ENCODE measurements around the gene NID1.
A peak's percentile ranks its signal among the peaks of the same experiment; 100 is the strongest.

The NID1 gene

DNA sequence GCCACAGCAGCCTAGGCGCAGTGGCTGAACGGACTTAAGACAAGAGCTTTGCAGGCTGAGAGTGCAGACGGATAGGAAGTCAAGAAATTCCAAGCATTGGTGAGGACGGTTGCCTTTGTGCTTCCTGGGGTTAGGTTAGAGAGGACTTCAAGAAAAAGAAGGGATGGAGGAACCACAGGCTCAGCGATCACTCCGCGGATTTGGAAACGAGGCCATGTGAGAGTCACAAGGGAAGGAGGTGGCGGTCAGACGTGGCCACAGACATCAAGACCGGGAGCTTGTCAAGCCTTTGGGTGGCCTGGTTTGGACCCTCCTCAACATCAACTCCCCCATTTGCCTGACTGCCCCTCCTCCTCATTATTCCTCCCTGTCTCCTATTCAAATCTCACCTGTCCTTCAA, 62.3 kb downstream of the NID1 start:
- Histone ChIP-seq H3K4me1 (ENCODE audit: insufficient read depth, insufficient read length) (peaks cover 8% of the 10 kb centered on the region), H3K27me3 (ENCODE audit: insufficient read depth, insufficient read length) (no peaks in the 10 kb centered on the region), H3K36me3 (ENCODE audit: insufficient read depth, insufficient read length, low read length) (peaks cover 11% of the 10 kb centered on the region), H3K9ac (ENCODE audit: insufficient read length, low read depth) (no peak overlapping the region), H3K4me3 (ENCODE audit: insufficient read length, low read depth) (no peak overlapping the region), H3K9me3 (ENCODE audit: insufficient read depth, low read length) (no peaks in the 10 kb centered on the region)
- DNase-seq (ENCODE audit: low read depth, low spot score): no peak
- no peak for TF ChIP-seq YY1 (IDR thresholded peaks at IDR 0.05; ENCODE audit: insufficient read depth, insufficient read length)
- TF ChIP-seq ZNF274 (IDR thresholded peaks at IDR 0.05; ENCODE audit: low read depth, low read length): no peak
- no peak for TF ChIP-seq SUZ12 (IDR thresholded peaks at IDR 0.05; ENCODE audit: extremely low read depth, insufficient read depth, insufficient read length)

DNA sequence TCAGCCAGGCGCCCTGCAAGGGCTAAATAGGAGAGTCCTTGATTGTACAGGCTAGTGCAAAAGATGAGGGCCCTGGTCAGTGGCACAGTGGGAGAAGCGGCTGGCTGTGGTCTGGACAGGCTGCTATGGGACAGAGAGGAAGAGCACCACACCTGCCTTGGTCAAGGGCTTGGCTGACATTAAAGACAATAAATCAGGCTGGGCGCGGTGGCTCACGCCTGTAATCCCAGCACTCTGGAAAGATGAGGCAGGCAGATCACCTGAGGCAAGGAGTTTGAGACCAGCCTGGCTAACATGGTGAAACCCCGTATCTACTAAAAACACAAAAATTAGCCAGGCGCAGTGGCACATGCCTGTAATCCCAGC, 62.9 kb downstream of the NID1 start:
- peaks cover 6% of the 10 kb centered on the region for H3K36me3 ChIP-seq (ENCODE audit: insufficient read depth, insufficient read length, low read length)
- H3K4me3 ChIP-seq (ENCODE audit: insufficient read length, low read depth): no peak overlapping the region
- DNase-seq (ENCODE audit: low read depth, low spot score): no peak
- no peaks in the 10 kb centered on the region for H3K9me3 ChIP-seq (ENCODE audit: insufficient read depth, low read length)
- no peak for TF ChIP-seq SUZ12 (IDR thresholded peaks at IDR 0.05; ENCODE audit: extremely low read depth, insufficient read depth, insufficient read length)
- TF ChIP-seq ZNF274 (IDR thresholded peaks at IDR 0.05; ENCODE audit: low read depth, low read length): no peak
- no peak for TF ChIP-seq YY1 (IDR thresholded peaks at IDR 0.05; ENCODE audit: insufficient read depth, insufficient read length)
- peaks cover 8% of the 10 kb centered on the region for H3K4me1 ChIP-seq (ENCODE audit: insufficient read depth, insufficient read length)
- H3K27me3 ChIP-seq (ENCODE audit: insufficient read depth, insufficient read length): no peaks in the 10 kb centered on the region
- H3K9ac ChIP-seq (ENCODE audit: insufficient read length, low read depth): peak overlapping the region; percentile 18

DNA sequence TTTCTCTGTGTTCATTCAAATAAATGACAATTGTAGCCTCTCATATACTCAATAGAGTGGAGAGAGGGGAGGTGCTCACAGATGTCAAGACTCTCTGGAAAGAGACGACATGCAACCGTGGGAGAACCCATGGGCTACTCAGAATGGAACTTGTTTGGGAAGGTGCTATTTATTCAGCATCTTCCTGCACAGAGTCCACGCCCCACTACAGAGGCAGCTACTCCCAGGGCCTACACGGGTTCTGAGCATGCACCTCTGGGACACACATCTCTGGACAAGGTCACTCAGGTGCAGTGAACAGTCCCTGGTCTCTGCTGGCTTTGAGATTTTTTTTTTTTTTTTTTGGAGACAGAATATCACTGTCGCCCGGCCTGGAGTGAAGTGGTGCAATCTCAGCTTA, 64.1 kb downstream of the NID1 start:
- Histone ChIP-seq H3K4me3 (ENCODE audit: insufficient read length, low read depth) (no peak overlapping the region), H3K36me3 (ENCODE audit: insufficient read depth, insufficient read length, low read length) (peaks cover 5% of the 10 kb centered on the region), H3K27me3 (ENCODE audit: insufficient read depth, insufficient read length) (no peaks in the 10 kb centered on the region), H3K9ac (ENCODE audit: insufficient read length, low read depth) (no peak overlapping the region), H3K9me3 (ENCODE audit: insufficient read depth, low read length) (no peaks in the 10 kb centered on the region), H3K4me1 (ENCODE audit: insufficient read depth, insufficient read length) (peaks cover 8% of the 10 kb centered on the region)
- TF ChIP-seq ZNF274 (IDR thresholded peaks at IDR 0.05; ENCODE audit: low read depth, low read length) (no peak), YY1 (IDR thresholded peaks at IDR 0.05; ENCODE audit: insufficient read depth, insufficient read length) (no peak), SUZ12 (IDR thresholded peaks at IDR 0.05; ENCODE audit: extremely low read depth, insufficient read depth, insufficient read length) (no peak)
- no peak for DNase-seq (ENCODE audit: low read depth, low spot score)

DNA sequence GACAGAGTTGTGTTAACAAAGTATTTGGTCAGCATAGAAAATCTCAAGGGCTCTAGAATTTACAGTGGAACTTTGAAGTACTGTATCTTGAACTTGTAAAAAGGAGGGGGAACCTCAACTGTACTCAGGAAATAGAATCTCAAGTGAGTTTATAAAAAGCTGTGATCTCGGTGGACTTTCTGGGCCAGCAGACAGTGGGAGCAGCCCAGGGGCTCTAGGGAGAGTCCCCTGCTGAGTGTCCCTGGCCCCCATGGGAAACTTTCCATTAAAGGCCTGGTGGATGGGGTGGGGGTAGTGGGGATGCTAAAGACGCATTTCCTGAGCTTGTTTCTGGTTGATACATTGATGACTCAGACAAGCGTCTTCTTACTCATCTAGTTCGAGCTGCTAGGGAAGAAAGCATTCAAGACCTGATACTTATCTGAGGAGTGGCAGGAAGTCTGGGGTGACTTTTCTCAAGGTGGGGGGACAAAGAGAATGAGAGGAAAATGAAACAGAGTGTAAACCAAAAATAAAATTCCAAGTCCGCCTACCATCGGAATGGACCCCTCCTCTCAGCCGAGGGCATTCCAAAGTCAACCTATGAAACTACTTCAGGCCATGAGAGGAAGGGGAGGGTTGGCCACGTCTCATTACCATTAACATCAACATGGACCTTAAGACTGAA, 65.5 kb downstream of the NID1 start:
- Histone ChIP-seq H3K36me3 (ENCODE audit: insufficient read depth, insufficient read length, low read length) (peaks cover 5% of the 10 kb centered on the region), H3K9me3 (ENCODE audit: insufficient read depth, low read length) (no peaks in the 10 kb centered on the region), H3K4me3 (ENCODE audit: insufficient read length, low read depth) (no peak overlapping the region), H3K9ac (ENCODE audit: insufficient read length, low read depth) (no peak overlapping the region), H3K27me3 (ENCODE audit: insufficient read depth, insufficient read length) (no peaks in the 10 kb centered on the region), H3K4me1 (ENCODE audit: insufficient read depth, insufficient read length) (peaks cover 8% of the 10 kb centered on the region)
- peak; percentile 16 for DNase-seq (ENCODE audit: low read depth, low spot score)
- TF ChIP-seq YY1 (IDR thresholded peaks at IDR 0.05; ENCODE audit: insufficient read depth, insufficient read length) (no peak), ZNF274 (IDR thresholded peaks at IDR 0.05; ENCODE audit: low read depth, low read length) (no peak), SUZ12 (IDR thresholded peaks at IDR 0.05; ENCODE audit: extremely low read depth, insufficient read depth, insufficient read length) (no peak)

DNA sequence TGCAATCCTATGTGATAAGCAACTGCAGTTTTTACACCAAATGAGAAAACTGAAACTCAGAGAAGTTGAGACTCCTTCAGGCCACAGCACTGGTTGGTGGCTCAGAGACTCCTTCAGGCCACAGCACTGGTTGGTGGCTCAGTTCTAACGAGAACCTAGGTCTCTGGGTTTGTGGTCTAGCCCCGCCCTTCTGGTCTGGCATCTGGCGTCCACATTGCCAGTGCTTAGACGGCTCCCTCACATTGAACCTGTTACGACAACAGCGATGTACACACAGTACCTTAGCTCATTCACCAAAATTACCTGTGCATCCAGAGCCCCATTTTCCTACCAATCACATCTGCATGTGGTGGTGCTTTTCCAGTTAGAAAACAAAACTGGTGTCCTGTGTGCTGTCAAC, 66.1 kb downstream of the NID1 start:
- TF ChIP-seq SUZ12 (IDR thresholded peaks at IDR 0.05; ENCODE audit: extremely low read depth, insufficient read depth, insufficient read length) (no peak), YY1 (IDR thresholded peaks at IDR 0.05; ENCODE audit: insufficient read depth, insufficient read length) (no peak), ZNF274 (IDR thresholded peaks at IDR 0.05; ENCODE audit: low read depth, low read length) (no peak)
- peaks cover 5% of the 10 kb centered on the region for H3K36me3 ChIP-seq (ENCODE audit: insufficient read depth, insufficient read length, low read length)
- H3K9ac ChIP-seq (ENCODE audit: insufficient read length, low read depth): no peak overlapping the region
- H3K4me3 ChIP-seq (ENCODE audit: insufficient read length, low read depth): no peak overlapping the region
- H3K27me3 ChIP-seq (ENCODE audit: insufficient read depth, insufficient read length): no peaks in the 10 kb centered on the region
- H3K4me1 ChIP-seq (ENCODE audit: insufficient read depth, insufficient read length): peaks cover 8% of the 10 kb centered on the region
- no peak for DNase-seq (ENCODE audit: low read depth, low spot score)
- H3K9me3 ChIP-seq (ENCODE audit: insufficient read depth, low read length): no peaks in the 10 kb centered on the region

DNA sequence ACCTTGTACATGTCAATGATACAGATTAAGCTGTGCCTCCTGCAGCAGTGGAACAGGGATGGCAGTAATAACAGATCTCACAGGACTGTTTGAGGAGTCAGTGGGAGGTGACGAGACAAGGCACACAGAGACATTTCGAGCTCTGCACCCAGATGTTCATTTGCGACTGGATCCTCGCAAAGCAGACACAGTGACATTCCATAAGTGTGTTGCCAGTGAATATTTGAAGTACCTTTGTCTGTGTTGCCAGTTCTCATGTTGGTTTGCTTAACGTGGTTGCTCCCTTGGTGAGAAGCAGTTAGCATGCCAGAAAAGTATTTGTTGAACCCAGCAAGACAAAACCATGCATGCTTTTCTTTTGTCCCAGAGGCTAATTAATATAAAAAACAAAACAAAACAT, 67.0 kb downstream of the NID1 start:
- no peaks in the 10 kb centered on the region for H3K27me3 ChIP-seq (ENCODE audit: insufficient read depth, insufficient read length)
- peaks cover 8% of the 10 kb centered on the region for H3K4me1 ChIP-seq (ENCODE audit: insufficient read depth, insufficient read length)
- peaks cover 11% of the 10 kb centered on the region for H3K36me3 ChIP-seq (ENCODE audit: insufficient read depth, insufficient read length, low read length)
- no peak for DNase-seq (ENCODE audit: low read depth, low spot score)
- no peak overlapping the region for H3K4me3 ChIP-seq (ENCODE audit: insufficient read length, low read depth)
- H3K9me3 ChIP-seq (ENCODE audit: insufficient read depth, low read length): no peaks in the 10 kb centered on the region
- H3K9ac ChIP-seq (ENCODE audit: insufficient read length, low read depth): no peak overlapping the region
- no peak for TF ChIP-seq YY1 (IDR thresholded peaks at IDR 0.05; ENCODE audit: insufficient read depth, insufficient read length)
- TF ChIP-seq SUZ12 (IDR thresholded peaks at IDR 0.05; ENCODE audit: extremely low read depth, insufficient read depth, insufficient read length): no peak
- no peak for TF ChIP-seq ZNF274 (IDR thresholded peaks at IDR 0.05; ENCODE audit: low read depth, low read length)

DNA sequence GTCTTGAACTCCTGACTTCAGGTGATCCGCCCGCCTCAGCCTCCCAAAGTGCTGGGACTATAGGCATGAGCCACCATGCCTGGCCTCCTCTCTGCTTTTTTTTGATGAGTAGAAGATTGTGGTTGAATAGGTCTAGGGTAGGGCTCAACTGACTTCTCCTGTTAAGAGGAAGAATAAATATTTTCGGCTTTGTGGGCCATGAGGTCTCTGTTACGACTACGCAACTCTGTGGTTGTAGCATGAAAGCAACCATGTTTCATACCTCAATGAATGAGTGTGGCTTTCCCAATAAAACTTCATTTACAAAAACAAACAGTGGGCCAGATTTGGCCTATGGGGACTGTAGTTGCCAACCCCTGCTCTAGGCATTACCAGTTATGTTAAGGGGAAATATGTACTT, 67.8 kb downstream of the NID1 start:
- no peak for DNase-seq (ENCODE audit: low read depth, low spot score)
- Histone ChIP-seq H3K4me3 (ENCODE audit: insufficient read length, low read depth) (no peak overlapping the region), H3K9me3 (ENCODE audit: insufficient read depth, low read length) (no peaks in the 10 kb centered on the region), H3K36me3 (ENCODE audit: insufficient read depth, insufficient read length, low read length) (peaks cover 11% of the 10 kb centered on the region), H3K4me1 (ENCODE audit: insufficient read depth, insufficient read length) (peaks cover 4% of the 10 kb centered on the region), H3K27me3 (ENCODE audit: insufficient read depth, insufficient read length) (no peaks in the 10 kb centered on the region), H3K9ac (ENCODE audit: insufficient read length, low read depth) (no peak overlapping the region)
- no peak for TF ChIP-seq SUZ12 (IDR thresholded peaks at IDR 0.05; ENCODE audit: extremely low read depth, insufficient read depth, insufficient read length)
- TF ChIP-seq YY1 (IDR thresholded peaks at IDR 0.05; ENCODE audit: insufficient read depth, insufficient read length): no peak
- TF ChIP-seq ZNF274 (IDR thresholded peaks at IDR 0.05; ENCODE audit: low read depth, low read length): no peak

Measured in NT2/D1 (cell line).